Measurements from ENCODE around the gene CUL5.
"Not testable (repeated sequence)": the region's sequence is repeated elsewhere in the genome, so short reads cannot be mapped to it uniquely, and the experiment has no call there.

Gene CUL5

GRCh38 chr11:108025387-108026080, 16.8 kb downstream of the CUL5 start:
- DNase-seq, result no peak

GRCh38 chr11:108027057-108027456, 18.4 kb downstream of the CUL5 start:
- DNase-seq, result peak; percentile 39

GRCh38 chr11:108028822-108029441, 20.2 kb downstream of the CUL5 start:
- not testable (repeated sequence) for DNase-seq

GRCh38 chr11:108031604-108032003, 22.9 kb downstream of the CUL5 start:
- DNase-seq, result not testable (repeated sequence)

GRCh38 chr11:108032800-108033199, 24.1 kb downstream of the CUL5 start:
- no peak for DNase-seq

GRCh38 chr11:108034034-108034433, 25.3 kb downstream of the CUL5 start:
- no peak for DNase-seq

GRCh38 chr11:108034952-108035351, 26.3 kb downstream of the CUL5 start:
- no peak for DNase-seq

GRCh38 chr11:108035690-108036089, 27.0 kb downstream of the CUL5 start:
- no peak for DNase-seq

- no peak for DNase-seq
Measured at GRCh38 chr11:108037211-108037610, 28.5 kb downstream of the CUL5 start.

GRCh38 chr11:108037636-108038035, 28.9 kb downstream of the CUL5 start:
- no peak for DNase-seq

- no peak for DNase-seq
Measured at GRCh38 chr11:108048269-108048668, 39.6 kb downstream of the CUL5 start.

- DNase-seq, result no peak
Measured at GRCh38 chr11:108062336-108062735, 53.6 kb downstream of the CUL5 start.

- no peak for DNase-seq
Measured at GRCh38 chr11:108063410-108063809, 54.7 kb downstream of the CUL5 start.

- DNase-seq, result no peak
Measured at GRCh38 chr11:108069947-108070346, 61.2 kb downstream of the CUL5 start.

- DNase-seq, result no peak
Measured at GRCh38 chr11:108084811-108085210, 76.1 kb downstream of the CUL5 start.

GRCh38 chr11:108085672-108086071, 77.0 kb downstream of the CUL5 start:
- DNase-seq, result no peak

GRCh38 chr11:108092134-108092533, 83.4 kb downstream of the CUL5 start:
- DNase-seq, result no peak

- DNase-seq, result peak; percentile 21
Measured at GRCh38 chr11:108093128-108093904, 84.6 kb downstream of the CUL5 start.

- no peak for DNase-seq
Measured at GRCh38 chr11:108097179-108097578, 88.5 kb downstream of the CUL5 start.

GRCh38 chr11:108101090-108101775, 92.5 kb downstream of the CUL5 start:
- DNase-seq, result no peak

- no peak for DNase-seq
Measured at GRCh38 chr11:108111126-108111525, 102.4 kb downstream of the CUL5 start.

GRCh38 chr11:108112057-108112456, 103.4 kb downstream of the CUL5 start:
- DNase-seq, result no peak

- DNase-seq, result peak; percentile 88
Measured at GRCh38 chr11:108115500-108116140, 106.9 kb downstream of the CUL5 start.
